Endothelial cell of umbilical vein (primary cell): ENCODE measurements around the gene EGR4. TPM values are rescaled to one million over a fixed set of nuclear protein-coding genes. Genes with fewer than 3 reads are reported as not detected.

Source experiments
- BruUV-seq: library from RNA; stranded (reverse); fragments of 400-500 nt; replicated peaks from 2 replicates; lab custom pipeline; 2021; lab: Mats Ljungman, UMichigan
- CTCF ChIA-PET: fragments of 300-600, 350-600 bp; sonication (Branson Sonifier 250); formaldehyde crosslinking; loops from one replicate; lab custom pipeline; 2021; ENCODE audit warnings: antibody characterized with exemption, inconsistent platforms; lab: Charles Lee
- POLR2A ChIA-PET: fragments of 300-600, 350-600 bp; sonication (Branson Sonifier 250); formaldehyde crosslinking; loops from one replicate; lab custom pipeline; 2021; ENCODE audit warnings: antibody characterized with exemption, inconsistent platforms; lab: Charles Lee
- DNase-seq: peaks from one replicate; pipeline ENCODE4 v3.0.0-alpha.2; 2011; ENCODE audit warnings: low read depth, low spot score
- FAIRE-seq: peaks from 2 replicates; lab custom pipeline; 2011; peaks lifted over from hg19 to GRCh38; lab: Jason Lieb, UNC
- H2AFZ ChIP-seq: 2 replicates; pipeline ENCODE4 v1.6.0; 2012; ENCODE audit warnings: low read depth, low read length, control low read depth, inconsistent platforms
- H3K27ac ChIP-seq: 2 replicates; pipeline ENCODE4 v1.5.1; 2011; ENCODE audit warnings: low read depth, mild to moderate bottlenecking, control low read depth, low read length, moderate library complexity; ENCODE audit not compliant: insufficient read depth
- H3K27me3 ChIP-seq, 2 experiments: 2 replicates each; pipeline versions ENCODE4 v1.6.0 to v1.6.1; 2011; ENCODE audit warnings: low read length in 2 of 2, mixed read lengths in 1 of 2; ENCODE audit not compliant: control insufficient read depth in 2 of 2, insufficient read depth in 2 of 2
- H3K36me3 ChIP-seq, 2 experiments: 2 replicates in 1 of 2; 3 replicates in 1 of 2; pipeline ENCODE4 v1.5.1; 2011; ENCODE audit warnings: low read length in 2 of 2, mild to moderate bottlenecking in 1 of 2, moderate library complexity in 1 of 2; ENCODE audit not compliant: control insufficient read depth in 2 of 2, insufficient read depth in 2 of 2; ENCODE audit errors: extremely low read depth in 1 of 2
- H3K4me1 ChIP-seq: 3 replicates; pipeline ENCODE4 v1.5.1; 2011; ENCODE audit warnings: mild to moderate bottlenecking, low read length; ENCODE audit not compliant: control insufficient read depth, insufficient read depth; ENCODE audit errors: extremely low read depth
- H3K4me2 ChIP-seq: 2 replicates; pipeline ENCODE4 v1.6.1; 2011; ENCODE audit warnings: low read length, control low read depth, mixed read lengths; ENCODE audit not compliant: insufficient read depth
- H3K4me3 ChIP-seq, 3 experiments: fragments of 200-600 bp in 1 of 3; sonication (generic), shearing (Covaris generic) in 1 of 3; replicated peaks in 1 of 3; 2 replicates each; pipeline ENCODE4 v1.5.1; 2011 to 2016; ENCODE audit warnings: control low read depth in 3 of 3, low read length in 3 of 3, mild to moderate bottlenecking in 2 of 3, inconsistent platforms in 1 of 3, low read depth in 1 of 3, moderate library complexity in 1 of 3; ENCODE audit not compliant: insufficient read depth in 1 of 3
- H3K79me2 ChIP-seq: 2 replicates; pipeline ENCODE4 v1.6.0; 2012; ENCODE audit warnings: low read length, inconsistent platforms; ENCODE audit not compliant: control insufficient read depth, insufficient read depth
- H3K9ac ChIP-seq: replicated peaks from 2 replicates; pipeline ENCODE3; 2011; ENCODE audit warnings: low read length, control low read depth; ENCODE audit not compliant: insufficient read depth; ENCODE audit errors: extremely low read depth
- H3K9me1 ChIP-seq: replicated peaks from 3 replicates; pipeline ENCODE4 v1.6.0; 2011; ENCODE audit warnings: mild to moderate bottlenecking, low read length; ENCODE audit not compliant: control insufficient read depth, insufficient read depth; ENCODE audit errors: extremely low read depth
- H3K9me3 ChIP-seq: replicated peaks from 2 replicates; pipeline ENCODE4 v1.5.1; 2012; ENCODE audit warnings: low read length, inconsistent platforms; ENCODE audit not compliant: control insufficient read depth, insufficient read depth
- H4K20me1 ChIP-seq: replicated peaks from 2 replicates; pipeline ENCODE3; 2011; ENCODE audit warnings: mild to moderate bottlenecking, low read length; ENCODE audit not compliant: control insufficient read depth, insufficient read depth; ENCODE audit errors: extremely low read depth
- GATA2 ChIP-seq: IDR thresholded peaks from 2 replicates; pipeline ENCODE4 v1.7.0; 2011; ENCODE audit warnings: low read depth, mild to moderate bottlenecking, moderate library complexity, mixed read lengths, low read length; ENCODE audit not compliant: insufficient read length, insufficient read depth
- JUN ChIP-seq: IDR thresholded peaks from 2 replicates; pipeline ENCODE4 v1.6.1; 2011; ENCODE audit warnings: borderline replicate concordance, low read depth; ENCODE audit not compliant: insufficient read length, insufficient read depth
- MYC ChIP-seq: IDR thresholded peaks from one replicate; pipeline ENCODE4 v1.6.1; 2011; ENCODE audit warnings: mild to moderate bottlenecking, low read depth, low read length
- POLR2AphosphoS5 ChIP-seq: IDR thresholded peaks from 2 replicates; pipeline ENCODE4 v1.6.1; 2012; ENCODE audit warnings: low read depth, mild to moderate bottlenecking, control low read depth, low read length, moderate library complexity; ENCODE audit not compliant: insufficient read depth
- dilution Hi-C: fragments of 300-500 bp; cut with MboI; formaldehyde crosslinking; loops from one replicate; pipeline ENCODE4 v1.15.0; 2019; ENCODE audit warnings: low sequenced_read_pairs; ENCODE audit not compliant: extremely low pct_ligation_motif_present
- intact Hi-C: fragments of 100-400 bp; cut with micrococcal nuclease; formaldehyde crosslinking; loops from one replicate; pipeline ENCODE4 v1.10.0; 2022
- polyA plus RNA-seq, 4 experiments: library from polyadenylated mRNA; depleted of rRNA in 3 of 4; stranded (reverse) in 3 of 4; unstranded in 1 of 4; fragments of >200 nt; gene quantifications; 2 replicates each; pipeline versions ENCODE4 v1.2.1 to v1.2.3, GENCODE V29; 2011 to 2012; ENCODE audit warnings: missing spikeins in 1 of 4
- total RNA-seq: library from RNA; stranded (reverse); gene quantifications from 2 replicates; pipeline ENCODE4 v1.2.3, GENCODE V29; 2021
- TF ChIP-seq, protein P1 (sequence below), 2 donors: IDR thresholded peaks; 1 replicate in 1 of 2; 2 replicates in 1 of 2; pipeline ENCODE4 v1.5.1; 2011; ENCODE audit warnings: low read length in 2 of 2, mild to moderate bottlenecking in 2 of 2, moderate library complexity in 2 of 2, control low read depth in 1 of 2, inconsistent platforms in 1 of 2, low read depth in 1 of 2; ENCODE audit not compliant: insufficient read depth in 1 of 2; ENCODE audit errors: extremely low read depth in 1 of 2
- TF ChIP-seq, protein P2 (sequence below): IDR thresholded peaks from 2 replicates; pipeline ENCODE4 v1.6.1; 2011; ENCODE audit not compliant: insufficient read depth, insufficient read length

EGR4 gene
- total and polyA plus RNA-seq, 2 donors (not counting 3 experiments of a cell fraction or from before 2014, with no cell fraction given) = not detected

- Histone ChIP-seq H4K20me1 (no peaks in the 10 kb centered on the region), H3K4me1 (no peaks in the 10 kb centered on the region), H3K4me3 (no peak overlapping the region), H3K36me3 (no peaks in the 10 kb centered on the region), H2AFZ (no peak overlapping the region), H3K27ac (no peak overlapping the region), H3K27me3 (peaks cover 21 to 22% of the 10 kb centered on the region in 2 experiments), H3K9me1 (no peaks in the 10 kb centered on the region), H3K79me2 (no peaks in the 10 kb centered on the region), H3K9ac (no peak overlapping the region), H3K9me3 (no peaks in the 10 kb centered on the region), H3K4me2 (no peak overlapping the region)
- CTCF ChIA-PET = no interaction called here
- TF ChIP-seq GATA2 = no peak
- no peak for TF ChIP-seq JUN
- TF ChIP-seq MYC = no peak
- TF ChIP-seq, protein P1, sequence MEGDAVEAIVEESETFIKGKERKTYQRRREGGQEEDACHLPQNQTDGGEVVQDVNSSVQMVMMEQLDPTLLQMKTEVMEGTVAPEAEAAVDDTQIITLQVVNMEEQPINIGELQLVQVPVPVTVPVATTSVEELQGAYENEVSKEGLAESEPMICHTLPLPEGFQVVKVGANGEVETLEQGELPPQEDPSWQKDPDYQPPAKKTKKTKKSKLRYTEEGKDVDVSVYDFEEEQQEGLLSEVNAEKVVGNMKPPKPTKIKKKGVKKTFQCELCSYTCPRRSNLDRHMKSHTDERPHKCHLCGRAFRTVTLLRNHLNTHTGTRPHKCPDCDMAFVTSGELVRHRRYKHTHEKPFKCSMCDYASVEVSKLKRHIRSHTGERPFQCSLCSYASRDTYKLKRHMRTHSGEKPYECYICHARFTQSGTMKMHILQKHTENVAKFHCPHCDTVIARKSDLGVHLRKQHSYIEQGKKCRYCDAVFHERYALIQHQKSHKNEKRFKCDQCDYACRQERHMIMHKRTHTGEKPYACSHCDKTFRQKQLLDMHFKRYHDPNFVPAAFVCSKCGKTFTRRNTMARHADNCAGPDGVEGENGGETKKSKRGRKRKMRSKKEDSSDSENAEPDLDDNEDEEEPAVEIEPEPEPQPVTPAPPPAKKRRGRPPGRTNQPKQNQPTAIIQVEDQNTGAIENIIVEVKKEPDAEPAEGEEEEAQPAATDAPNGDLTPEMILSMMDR (IDR thresholded peaks at IDR 0.05; ENCODE audit: extremely low read depth in 1 of 2, insufficient read depth in 1 of 2, low read depth in 1 of 2, low read length in 2 of 2) = no peak
- no peak for TF ChIP-seq POLR2AphosphoS5
- TF ChIP-seq, protein P2, sequence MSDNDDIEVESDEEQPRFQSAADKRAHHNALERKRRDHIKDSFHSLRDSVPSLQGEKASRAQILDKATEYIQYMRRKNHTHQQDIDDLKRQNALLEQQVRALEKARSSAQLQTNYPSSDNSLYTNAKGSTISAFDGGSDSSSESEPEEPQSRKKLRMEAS = no peak
- POLR2A ChIA-PET = no interaction called here
- no TSS peak for BruUV-seq
- intact Hi-C loops (loop anchor here (5.0 kb wide), 1 partner anchor 102 kb away; no protein-coding TSS in a partner anchor), dilution Hi-C loops (no loop called here)
- DNase-seq = no peak
- FAIRE-seq = no peak
Measured at GRCh38 chr2:73264332-73264606, 29.1 kb downstream of the EGR4 start.
